GM18499 (cell line): ENCODE results near the gene TRHDE.

ENCODE experiments used
- ATAC-seq: cut with Tn5 transposase; IDR thresholded peaks from one replicate; pipeline ENCODE4 v1.9.1; 2021; ENCODE audit warnings: moderate number of reproducible peaks; ENCODE audit not compliant: insufficient read depth, unreplicated experiment

TRHDE gene

DNA sequence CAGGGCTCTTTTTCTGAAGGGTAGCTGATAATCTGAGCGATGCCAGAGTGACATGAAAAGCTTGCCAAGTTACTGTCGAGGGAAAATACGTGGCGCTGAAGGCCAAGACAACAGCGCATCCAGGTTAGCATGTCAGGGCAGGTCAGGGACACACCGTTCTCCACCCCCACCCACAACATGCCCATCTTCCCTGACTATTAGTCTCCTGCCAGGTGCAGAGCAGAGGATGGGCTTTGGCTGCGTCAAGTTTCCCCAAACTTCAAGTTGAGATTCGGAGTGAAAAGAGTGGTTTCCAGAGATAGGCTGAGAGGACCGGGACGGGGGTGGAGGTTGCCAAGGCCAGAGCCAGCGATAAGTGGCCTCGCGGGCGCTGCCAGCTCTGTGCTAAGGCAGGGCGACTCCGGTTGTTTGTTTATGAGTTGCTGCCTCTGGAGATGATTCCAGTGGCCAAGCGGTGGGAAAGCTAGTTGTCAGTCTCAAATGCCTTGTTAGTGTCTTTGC, 1.7 kb downstream of the TRHDE start:
- ATAC-seq: no peak

DNA sequence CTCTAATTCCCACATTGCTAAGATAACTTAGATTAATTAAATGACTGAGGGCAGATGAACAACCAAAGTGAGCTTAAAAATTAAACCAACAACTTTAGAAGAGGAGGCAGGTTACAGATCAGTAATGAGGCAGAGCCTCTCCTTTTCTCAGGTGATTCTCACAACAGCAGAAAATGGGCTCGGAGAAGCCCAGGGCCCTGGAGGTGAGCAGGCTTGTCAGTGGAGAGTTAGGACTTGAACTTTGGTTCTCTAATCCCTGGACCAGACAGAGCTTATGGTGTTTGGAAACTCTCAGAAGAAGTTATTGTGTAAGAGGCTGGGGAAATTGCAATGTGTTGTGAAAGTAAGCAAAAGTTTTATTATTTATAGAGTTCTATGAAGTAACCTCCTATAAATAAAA, 2.8 kb downstream of the TRHDE start:
- no peak for ATAC-seq

DNA sequence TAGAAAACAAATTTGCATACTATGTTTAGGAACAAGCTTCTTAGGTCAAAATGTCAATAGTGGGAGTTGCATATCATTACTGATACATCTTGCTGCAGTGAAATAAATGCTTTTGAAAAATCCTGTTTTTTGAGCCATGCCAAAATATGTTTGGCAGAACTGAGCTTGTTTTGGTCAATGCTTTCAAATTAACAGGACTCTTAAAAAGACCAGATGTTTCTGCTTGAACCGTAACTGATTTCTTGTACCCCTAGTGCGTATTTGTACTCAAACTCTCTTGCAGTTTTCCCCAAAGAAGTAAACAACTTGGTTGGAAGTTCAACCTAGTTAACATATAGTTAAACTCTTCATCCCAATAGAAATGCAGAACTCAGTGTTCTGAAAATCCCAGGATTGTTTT, 3.4 kb downstream of the TRHDE start:
- no peak for ATAC-seq

DNA sequence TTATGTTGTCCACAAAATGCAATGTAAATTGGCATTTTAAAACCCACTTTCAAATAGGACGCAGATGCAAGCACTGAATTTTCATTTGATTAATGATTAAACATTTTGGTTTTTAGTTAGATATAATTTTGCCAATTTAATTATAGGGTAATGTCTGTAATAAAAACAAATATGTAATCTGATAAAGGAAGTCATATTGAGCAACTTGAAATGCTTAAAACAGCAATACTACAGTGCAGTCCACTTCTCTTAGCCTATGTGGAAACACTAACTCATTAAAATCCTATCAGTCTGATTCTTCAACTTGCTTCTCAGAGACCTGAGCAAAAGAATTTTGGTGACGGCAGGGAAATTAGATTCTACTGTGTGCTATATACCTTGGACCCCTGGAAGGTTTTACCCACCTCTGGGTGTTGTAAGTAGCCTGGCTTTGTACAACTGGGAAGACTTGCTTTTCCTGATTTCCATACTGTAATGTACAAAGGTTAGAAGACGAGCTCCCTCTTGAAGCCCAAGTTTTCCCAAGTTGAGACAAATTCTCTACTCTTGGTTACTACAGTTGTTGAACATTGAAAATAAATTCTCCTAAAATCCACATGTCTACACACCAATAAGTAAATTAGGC, 4.1 kb downstream of the TRHDE start:
- no peak for ATAC-seq

DNA sequence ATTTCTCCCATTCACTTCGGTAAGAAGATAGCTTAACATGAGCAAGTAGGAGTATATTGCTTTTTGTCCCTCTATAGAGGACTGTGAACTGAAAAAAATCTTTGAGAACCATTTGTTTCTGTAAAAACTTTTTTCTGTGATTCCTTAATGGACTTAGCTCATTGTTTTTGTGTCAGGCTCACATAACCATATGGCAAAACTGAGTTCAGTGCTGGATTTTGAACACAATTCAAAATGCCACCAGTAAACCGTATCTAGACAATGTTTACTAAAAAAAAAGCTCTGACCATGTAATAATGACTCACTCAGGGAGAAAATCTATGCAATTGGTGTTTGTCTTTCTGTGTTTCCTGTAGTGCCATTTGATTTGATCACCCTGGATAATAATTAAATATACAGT, 5.2 kb downstream of the TRHDE start:
- ATAC-seq: no peak

DNA sequence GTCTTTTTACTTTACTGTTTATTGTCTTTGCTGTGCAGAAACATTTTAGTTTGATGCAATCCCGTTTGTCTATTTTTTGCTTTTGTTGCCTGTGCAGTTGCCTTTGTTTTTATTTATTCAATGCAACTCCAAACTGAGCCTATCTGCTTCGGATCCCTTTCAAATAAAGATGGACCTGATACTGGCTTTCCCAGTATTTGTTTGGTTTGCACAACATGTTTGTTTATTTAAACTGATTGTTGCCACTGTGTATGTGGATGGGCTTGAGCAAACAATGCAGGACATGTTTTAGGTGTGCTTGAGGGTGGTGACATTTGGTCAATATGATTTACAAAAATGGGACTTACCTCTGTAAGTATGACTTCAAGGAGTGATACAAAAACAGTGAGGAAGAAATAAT, 6.7 kb downstream of the TRHDE start:
- no peak for ATAC-seq

DNA sequence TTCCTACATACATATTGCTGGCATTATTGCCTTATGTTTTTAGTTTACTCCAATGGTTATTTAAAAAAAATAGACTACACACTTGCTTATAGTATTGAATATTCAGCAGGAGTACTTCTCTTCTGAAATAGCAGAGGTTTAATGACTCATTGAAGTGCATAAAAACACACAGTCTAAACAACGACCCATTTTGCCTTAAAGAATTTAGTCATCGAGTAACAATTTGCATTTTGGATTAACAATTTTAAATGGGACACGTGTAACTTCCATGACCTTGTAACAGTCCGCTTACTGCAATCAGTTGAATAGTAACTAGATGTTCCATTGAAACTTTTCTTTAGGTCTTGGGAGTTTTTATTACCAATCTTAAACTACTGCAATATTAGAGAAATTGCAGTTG, 9.0 kb downstream of the TRHDE start:
- ATAC-seq: no peak

DNA sequence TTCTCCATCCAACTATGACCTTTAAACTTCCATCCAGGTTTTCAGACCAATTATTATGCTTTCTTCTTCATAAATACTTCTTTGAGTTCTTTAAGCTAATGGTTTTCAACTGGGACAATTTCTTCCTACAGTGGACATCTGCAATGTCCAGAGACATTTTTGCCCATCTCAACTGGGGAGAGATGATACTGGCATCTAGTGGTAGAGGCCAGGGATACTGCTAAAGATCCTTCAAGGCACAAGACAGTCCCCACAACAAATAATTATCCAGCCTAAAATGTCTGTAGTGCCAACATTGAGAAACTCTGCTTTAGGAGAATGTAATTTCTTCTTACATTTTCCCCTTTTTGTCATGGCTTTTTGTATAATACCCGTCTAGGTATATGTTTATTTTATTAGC, 10.6 kb downstream of the TRHDE start:
- no peak for ATAC-seq

DNA sequence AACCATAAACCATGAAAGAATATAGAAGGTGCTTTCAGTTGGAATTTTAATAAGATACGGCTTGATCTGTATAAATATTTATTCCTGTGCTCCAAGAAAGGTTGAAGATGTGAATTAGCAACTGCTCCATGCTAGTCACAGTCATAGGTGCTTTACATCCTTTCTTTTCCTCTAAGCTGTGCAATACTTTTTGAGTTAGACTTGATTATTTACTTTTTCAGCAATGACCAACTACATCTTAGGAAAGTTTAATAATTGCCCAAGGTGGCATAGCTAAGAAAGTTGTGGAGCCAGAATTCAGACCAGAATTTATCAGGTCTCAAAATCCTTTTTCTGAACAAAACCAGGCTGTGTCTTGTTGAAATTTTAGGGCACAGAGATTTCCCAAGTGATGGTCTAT, 13.7 kb downstream of the TRHDE start:
- no peak for ATAC-seq

DNA sequence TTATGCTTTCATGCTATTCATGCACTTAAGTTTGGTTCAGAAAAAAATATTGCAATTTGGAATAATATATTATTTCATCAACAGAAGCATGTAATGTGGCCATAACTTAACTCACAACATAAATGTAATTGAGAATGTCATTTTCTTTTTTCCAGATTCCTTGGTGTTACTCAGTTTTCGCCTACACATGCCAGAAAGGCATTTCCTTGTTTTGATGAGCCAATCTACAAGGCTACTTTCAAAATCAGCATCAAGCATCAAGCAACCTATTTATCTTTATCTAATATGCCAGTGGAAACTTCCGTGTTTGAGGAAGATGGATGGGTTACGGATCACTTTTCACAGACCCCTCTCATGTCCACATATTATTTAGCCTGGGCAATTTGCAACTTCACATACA, 14.4 kb downstream of the TRHDE start:
- ATAC-seq: no peak

DNA sequence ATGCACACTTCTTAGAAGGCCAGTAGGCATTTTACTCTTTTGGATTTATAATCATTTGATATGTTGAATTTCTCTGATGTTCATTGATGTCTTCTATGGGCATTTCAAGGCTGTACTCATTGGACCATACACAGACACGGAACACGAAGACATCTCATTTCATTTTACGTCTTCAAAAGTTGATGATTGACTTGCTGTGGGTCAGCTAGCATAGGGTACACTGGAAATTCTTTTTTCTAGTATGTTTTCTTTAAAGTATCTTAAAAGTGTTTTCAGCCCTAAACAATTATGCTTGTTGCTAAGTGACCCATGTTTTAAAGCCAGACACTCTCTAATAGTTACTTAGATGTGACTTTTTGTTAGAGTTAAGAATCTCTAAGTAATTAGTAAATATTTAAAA, 16.3 kb downstream of the TRHDE start:
- ATAC-seq: no peak

DNA sequence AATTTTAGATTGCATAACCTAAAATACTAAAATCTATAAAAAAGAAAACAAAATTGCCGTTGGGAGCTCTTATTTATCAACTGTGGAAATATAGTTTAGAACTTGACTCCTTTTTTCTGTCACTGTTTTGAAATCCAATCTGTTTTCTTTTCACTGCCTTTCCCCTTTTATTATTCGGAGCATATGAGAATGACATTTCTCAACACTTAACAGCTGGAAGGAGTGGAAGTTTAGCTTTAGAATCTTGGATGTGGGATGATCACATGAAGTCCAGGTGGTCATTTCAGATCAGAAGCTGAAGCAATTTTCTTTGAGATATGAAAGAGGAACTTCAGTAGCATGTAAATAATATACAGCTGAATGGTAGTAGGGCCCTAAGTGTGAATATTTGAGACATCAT, 16.7 kb downstream of the TRHDE start:
- ATAC-seq: no peak

DNA sequence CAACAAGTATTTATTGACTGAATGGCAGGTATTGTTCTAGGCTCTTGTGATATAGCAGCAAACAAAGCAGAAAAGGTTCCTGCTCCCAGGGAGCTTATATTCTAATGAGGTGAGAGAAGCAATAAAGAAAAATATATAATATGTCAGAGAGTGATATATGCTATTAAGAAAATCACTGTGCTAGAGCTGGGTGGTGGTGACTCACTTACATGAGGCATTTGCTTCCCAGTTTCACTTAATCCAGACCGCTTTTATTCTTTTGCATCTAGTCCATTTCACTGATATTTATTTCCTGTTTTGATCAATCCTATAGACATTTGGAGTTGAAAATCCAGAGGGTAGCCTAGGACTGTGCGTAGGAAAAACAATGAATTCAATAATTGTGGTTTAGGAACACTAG, 17.5 kb downstream of the TRHDE start:
- ATAC-seq: no peak

DNA sequence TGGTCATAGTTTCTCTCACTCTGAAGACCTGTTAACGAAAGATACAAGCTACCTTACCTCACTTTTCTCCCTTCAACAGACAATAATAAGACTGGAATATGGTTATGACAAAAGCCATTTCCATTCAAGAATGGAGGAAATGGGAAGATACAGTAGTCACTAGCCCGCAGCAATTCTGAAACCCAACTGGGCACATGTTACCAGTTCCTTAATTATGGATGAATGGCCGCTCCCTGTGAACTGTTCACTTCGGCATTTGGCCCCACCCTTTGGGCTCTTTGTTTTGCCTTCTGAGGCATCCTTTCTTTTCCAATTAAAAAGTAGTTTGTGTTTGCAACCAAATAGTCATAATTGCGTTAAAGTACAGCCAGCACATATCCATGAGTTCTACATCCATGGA, 19.0 kb downstream of the TRHDE start:
- no peak for ATAC-seq

DNA sequence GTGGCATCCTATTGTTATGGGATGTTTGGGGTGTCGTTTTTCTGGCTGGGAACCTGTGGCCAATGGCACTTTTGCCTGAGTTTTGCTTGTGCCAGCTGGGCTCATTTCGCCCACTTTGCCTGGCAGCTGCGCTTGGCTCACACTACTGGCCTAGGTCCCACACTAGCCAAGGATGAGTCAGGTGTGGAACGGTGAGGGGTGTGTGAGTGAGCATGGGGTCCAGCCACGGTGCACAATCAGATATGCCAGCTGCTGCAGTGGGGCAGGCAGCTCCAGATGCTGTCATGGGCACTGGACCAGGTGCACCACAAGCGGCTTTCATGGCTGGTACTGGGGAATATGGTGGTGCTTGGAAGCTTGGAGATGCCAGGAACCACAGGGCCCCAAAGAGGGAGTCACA, 21.5 kb downstream of the TRHDE start:
- ATAC-seq: no peak

DNA sequence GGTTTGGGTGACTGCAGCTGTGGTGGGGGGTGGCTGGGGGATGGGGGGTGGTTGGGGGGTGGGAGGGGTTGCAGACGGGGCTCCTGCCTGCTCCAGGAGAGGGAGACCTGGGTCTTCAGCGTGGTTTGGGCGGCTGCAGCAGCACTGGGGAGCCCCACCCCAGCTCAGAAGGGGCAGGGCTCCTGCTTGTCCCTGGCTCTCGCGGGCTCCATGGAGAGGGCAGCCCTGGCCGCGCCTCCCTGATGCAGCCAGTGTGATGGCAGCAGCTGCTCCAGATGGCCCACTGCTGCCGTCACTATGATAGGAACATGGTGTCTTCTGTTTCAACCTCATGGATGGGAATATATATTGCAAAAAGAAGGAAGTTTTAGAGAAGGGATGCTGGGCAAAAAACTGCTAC, 22.9 kb downstream of the TRHDE start:
- no peak for ATAC-seq

DNA sequence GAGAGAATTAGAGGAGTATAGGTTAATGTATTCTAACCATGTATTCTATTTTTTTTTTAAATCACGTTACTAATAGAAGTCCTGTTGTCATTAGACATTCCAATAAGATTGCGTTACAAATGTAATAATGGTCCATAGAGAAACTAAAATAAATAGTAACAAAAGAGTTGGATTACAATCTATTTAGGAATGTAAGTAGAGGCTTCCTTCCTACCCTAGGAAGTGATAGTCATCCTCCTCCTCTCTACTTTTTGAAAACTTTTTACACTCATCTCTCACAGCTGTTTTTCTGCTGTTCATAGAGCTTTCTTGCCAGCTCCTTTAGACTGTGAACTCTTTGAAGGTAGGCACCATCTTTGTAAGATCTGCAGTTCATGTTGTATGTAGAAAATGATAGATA, 23.6 kb downstream of the TRHDE start:
- ATAC-seq: no peak

DNA sequence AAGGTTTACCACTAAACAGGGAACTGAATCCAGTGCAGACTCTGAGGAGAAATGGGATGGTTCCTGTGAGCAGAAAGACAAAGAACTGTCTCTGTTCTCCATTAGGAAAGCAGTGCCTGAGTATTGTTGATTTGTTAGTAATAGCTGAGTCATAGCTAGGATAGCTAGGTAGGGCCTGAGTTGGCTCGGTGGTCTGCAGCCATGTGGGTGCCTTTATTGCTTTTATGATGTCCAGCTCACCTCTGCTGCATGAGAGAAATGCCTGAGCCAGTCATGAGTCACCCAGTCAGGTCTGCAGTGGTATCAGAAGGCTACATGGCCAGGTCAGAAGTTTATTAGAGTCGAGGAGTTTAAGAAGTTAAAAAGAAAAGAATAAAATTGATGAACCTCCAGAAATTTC, 24.2 kb downstream of the TRHDE start:
- ATAC-seq: no peak

DNA sequence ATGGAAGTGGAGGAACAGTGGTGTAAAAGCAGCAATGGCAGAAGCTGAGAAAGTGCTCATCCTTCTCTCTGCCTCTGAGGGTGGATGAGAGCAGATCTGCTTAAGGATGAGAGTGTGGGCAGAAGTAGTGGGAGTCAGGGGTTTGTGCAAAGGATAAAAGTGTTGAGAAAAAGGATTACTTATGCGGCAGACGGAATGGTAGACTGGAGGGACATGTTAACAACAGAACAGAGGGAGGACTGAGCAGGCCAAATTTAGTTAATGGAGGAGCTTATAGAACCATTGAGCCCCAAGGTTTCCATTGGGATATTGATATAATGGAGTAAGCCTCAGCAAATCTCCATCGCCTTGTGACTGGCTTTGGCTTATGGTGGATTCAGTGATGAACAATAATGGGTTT, 25.5 kb downstream of the TRHDE start:
- ATAC-seq: no peak

DNA sequence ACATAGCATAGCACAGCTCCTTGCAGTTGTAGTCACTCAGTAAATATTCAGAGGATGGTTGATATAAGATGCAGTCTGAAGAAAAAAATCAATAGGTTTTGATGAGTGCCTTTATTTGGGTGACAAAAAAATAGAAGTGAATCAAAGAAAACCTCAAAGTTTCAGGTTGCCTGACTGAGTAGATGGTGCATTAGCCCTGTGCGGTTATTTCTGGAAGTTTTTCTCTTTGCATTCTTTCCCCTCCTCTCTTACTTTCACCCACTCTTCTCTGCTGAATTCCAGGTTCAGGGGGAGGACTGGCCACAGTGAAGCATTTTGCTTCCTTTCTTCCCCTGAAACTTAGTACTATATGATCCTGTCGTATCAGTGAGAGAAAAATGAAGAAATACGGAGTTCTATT, 28.6 kb downstream of the TRHDE start:
- ATAC-seq: no peak

DNA sequence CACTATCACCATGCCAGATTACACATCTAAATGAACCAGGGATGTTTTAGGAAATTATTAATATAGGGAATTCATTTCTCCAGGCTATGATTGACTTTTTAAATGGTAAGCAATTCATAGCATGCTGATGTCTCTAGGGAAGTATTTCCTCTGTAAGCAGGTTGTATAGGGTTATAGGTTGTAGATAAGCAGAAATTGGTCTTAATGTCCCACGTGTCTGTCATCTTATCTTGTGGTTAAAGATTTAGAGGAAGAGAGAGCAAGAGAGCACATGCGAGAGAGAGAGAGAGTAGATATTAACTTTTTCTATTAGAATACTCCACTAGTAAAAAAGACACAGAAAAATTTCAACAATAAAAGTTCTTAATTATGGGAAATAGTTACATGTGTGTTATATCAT, 32.6 kb downstream of the TRHDE start:
- no peak for ATAC-seq

DNA sequence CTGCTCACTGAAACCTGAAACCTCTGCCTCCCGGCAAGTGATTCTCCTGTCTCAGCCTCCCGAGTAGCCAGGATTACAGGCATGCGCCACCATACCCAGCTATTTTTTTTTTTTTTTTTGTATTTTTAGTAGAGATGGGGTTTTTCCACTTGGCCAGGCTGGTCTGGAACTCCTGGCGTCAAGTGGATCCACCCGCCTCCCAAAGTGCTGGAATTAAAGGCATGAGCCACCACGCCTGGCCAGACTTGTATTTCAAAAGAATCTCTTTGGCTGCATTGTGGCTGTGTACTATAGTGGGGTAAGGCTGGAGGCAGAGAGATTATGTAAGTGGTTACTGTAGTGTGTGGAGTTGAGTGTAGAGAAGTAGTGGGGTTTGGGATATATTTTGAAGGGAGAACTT, 35.1 kb downstream of the TRHDE start:
- ATAC-seq: no peak

DNA sequence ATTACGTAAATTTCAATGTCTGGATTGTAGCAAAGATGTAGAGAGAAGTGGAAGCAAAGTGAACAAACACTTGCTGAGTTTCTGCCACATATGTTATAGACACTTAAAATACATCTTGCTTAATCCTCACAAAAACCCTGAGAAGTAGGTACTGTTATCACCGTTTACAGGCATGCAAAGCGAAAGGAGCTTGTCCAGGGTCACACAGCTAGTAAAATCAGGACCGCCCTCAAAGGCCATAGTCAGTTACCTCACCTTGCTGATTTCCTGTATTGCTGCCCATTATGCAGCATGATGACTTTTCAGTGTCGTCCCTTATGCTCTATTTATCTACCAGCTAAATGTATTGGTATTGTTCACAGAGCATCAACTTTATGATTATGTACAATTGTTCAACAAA, 39.8 kb downstream of the TRHDE start:
- no peak for ATAC-seq
